Testis (tissue), 2 donors: ENCODE results near the gene DACT2.

Source experiments
- POLR2A ChIP-seq: fragments of 450-650 bp; IDR thresholded peaks from one replicate; pipeline ENCODE4 v1.6.1; 2017; ENCODE audit warnings: antibody characterized with exemption, mild to moderate bottlenecking, moderate library complexity
- TF ChIP-seq, protein P1 (sequence below), 3 experiments: fragments of 450-650 bp in 2 of 3; fragments of 200-600 bp in 1 of 3; sonication (generic) in 1 of 3; IDR thresholded peaks; one replicate each; pipeline ENCODE4 v1.5.1; 2016 to 2019; ENCODE audit warnings: antibody characterized with exemption in 3 of 3, mild to moderate bottlenecking in 2 of 3, moderate library complexity in 1 of 3

DNA sequence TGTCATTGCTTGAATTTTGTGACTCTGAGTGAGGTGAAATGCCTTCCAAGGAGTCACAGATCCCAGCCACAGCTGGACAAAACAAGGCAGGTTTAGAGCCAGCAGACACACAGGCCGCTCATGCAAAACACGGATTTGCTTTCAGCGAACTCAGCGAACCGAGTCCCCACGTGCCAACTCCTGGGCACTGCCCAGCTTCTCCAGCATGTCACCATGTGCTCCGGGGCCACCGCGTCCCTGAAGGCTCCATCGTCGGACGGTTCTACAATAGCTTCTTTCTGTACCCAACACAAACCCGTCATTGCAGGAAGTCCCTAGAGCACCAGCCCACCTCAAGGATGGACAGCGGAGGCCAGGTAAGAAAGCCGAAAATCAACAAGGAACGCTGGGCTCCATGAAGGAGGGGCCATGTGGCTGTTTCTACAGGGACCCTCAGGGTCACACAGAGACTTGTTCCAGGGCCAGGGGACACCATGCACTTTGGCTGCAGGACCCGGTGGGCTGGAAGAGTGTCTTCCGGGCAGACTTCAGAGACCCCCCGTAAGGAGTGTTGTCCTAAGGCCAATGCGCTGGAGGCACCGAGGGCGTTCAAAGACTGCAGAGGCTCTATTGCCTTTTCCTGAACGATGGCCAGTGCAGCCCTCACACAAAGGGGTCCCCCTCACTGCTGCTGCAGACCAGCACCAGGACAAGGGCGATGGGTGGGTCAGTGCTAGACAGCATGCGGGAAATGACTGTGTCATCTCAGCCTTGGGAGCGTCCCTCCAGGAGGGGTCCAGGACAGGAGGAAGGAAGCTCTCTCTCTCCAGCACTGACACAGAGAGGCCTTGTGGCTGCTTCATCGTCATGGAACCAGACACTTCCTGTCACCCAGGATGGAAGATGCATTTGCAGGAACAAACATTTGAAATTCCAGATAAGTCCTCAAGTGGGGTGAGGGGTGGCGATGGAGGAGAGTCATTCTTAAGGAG, 19.8 kb downstream of the DACT2 start:
- TF ChIP-seq, protein P1, sequence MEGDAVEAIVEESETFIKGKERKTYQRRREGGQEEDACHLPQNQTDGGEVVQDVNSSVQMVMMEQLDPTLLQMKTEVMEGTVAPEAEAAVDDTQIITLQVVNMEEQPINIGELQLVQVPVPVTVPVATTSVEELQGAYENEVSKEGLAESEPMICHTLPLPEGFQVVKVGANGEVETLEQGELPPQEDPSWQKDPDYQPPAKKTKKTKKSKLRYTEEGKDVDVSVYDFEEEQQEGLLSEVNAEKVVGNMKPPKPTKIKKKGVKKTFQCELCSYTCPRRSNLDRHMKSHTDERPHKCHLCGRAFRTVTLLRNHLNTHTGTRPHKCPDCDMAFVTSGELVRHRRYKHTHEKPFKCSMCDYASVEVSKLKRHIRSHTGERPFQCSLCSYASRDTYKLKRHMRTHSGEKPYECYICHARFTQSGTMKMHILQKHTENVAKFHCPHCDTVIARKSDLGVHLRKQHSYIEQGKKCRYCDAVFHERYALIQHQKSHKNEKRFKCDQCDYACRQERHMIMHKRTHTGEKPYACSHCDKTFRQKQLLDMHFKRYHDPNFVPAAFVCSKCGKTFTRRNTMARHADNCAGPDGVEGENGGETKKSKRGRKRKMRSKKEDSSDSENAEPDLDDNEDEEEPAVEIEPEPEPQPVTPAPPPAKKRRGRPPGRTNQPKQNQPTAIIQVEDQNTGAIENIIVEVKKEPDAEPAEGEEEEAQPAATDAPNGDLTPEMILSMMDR (IDR thresholded peaks at IDR 0.05): no peak
- TF ChIP-seq POLR2A: no peak
